Measurements from ENCODE around the gene SPNS2.

The SPNS2 gene

DNA sequence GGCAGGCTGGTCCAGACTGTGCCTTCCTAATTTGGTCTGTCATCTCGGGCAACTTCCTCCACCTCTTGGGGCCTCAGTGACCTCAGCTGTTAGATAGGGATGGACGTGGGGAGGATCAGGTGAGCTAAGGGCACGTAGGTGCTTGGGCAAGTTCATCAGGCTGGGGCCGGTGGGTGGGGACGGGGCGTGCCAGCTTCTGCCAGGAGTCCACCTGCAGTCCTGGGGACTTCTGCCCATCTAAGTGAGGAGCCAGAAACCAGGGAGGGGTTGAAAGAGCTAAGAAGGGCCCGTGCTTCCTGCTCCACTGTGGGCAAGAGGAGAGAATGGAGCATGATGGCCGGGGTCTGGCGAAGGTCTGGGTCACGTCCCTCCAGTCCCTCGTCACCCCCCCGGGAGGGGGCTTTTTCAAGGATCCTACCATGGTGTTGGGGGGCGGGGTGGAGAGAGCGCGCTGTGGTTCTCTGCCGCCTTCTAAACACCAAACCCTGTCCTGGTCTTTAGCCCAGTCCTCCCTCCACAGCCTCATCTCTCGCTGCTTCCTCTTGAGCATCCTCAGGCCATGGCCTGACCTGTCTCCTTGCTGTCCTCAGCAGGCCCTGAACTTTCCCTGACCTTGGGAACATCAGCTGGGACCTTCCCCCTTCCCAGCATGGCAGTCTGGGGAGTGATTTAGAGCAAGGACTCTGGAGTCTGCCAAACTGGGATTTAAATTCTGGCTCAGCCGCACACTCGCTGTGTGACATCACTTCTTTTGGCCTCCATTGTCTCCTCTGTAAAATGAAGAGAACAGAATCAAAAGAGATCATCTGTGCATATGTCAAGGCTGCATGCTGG lies 21.6 kb downstream of the SPNS2 start:
- DNase-seq (ENCODE audit: low read depth, low spot score): no peak

GRCh38 chr17:4520894-4521600 lies 22.4 kb downstream of the SPNS2 start:
- DNase-seq (ENCODE audit: low read depth, low spot score): no peak

GRCh38 chr17:4522661-4523060 lies 24.0 kb downstream of the SPNS2 start:
- DNase-seq (ENCODE audit: low read depth, low spot score): no peak

DNA sequence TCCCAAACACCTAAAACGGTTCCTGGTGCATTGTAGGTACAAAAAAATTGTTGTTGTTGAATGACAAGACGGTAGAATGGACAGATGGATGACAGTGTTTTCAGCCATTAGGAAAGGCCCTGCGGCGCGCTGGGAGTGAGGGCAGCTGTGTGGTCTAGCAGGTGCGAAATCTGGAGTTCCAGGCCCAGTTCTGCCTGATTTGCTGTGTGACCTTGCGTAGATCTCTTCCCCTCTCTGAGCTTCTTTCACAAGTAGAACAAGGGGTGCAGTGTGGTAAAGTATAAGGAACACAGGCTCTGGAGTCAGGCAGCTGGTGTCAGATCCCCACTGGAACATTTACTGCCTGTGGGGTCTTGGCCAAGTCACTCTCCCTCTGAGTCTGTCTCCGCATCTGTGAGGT lies 25.3 kb downstream of the SPNS2 start:
- DNase-seq (ENCODE audit: low read depth, low spot score): no peak

- no peak for DNase-seq (ENCODE audit: low read depth, low spot score)
Observed at GRCh38 chr17:4525691-4526397, 27.2 kb downstream of the SPNS2 start.

- DNase-seq (ENCODE audit: low read depth, low spot score): no peak
Observed at GRCh38 chr17:4527134-4527533, 28.5 kb downstream of the SPNS2 start.

- DNase-seq (ENCODE audit: low read depth, low spot score): no peak
Observed at GRCh38 chr17:4527566-4528125, 29.0 kb downstream of the SPNS2 start.

DNA sequence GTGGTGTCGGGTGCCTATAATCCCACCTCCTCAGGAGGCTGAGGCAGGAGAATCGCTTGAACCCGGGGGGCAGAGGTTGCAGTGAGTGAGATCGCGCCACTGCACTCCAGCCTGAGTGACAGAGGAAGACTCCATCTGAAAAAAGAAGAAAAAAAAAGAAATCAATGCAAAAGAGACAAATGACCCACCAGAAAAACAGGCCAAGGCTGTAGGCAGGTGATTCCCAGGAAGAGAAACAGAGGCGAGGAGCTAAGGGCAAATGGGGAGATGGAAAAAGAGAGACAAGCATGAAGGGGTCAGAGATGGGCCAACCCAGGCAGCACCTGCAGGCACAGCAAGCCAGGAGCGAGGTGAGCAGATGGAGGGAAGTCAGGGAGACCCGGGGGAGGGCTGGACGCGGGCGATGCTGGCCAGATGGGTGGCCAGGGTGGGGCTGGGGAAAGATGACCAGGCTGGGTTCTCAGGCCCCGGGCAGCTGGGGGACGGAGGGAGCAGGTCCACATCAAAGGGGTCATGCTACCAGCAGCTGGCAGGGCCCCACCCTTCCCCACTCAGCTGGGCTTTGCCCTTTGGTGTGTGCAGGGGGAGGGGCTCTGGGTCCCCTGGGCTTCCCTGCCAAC lies 31.0 kb downstream of the SPNS2 start:
- no peak for DNase-seq (ENCODE audit: low read depth, low spot score)

GRCh38 chr17:4530799-4531730 lies 32.4 kb downstream of the SPNS2 start:
- DNase-seq (ENCODE audit: low read depth, low spot score): no peak

DNA sequence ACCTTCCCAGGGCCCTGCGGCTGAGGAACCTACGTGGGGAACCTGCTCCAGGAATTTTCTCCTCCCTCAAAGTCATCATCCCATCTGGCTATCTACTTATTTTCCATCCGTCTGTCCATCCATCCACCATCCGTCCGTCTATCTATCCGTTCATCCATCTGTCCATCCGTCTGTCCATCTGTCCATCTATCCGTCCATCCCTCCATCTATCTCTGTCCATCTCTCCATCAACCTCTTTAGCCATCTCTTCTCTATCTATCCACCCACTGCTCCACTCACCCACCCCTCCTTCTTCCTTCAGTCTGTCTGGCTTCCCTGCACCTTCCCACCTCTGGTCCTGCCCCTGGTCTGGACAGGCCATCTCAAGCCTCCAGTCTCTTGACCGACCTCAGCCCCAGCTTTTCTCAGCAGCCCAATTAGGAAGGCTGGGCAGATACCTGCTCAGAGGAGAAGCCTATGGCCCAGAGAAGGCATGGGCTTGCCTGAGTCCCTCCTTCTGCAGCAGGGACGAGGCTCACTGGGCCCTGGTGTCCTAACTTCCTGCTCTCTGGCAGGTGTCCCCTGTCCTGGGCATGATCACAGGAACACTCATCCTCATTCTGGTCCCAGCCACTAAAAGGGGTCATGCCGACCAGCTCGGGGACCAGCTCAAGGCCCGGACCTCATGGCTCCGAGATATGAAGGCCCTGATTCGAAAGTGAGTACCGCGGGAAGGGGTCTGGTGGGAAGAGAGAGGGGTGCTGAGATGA lies 33.5 kb downstream of the SPNS2 start:
- DNase-seq (ENCODE audit: low read depth, low spot score): no peak

DNA sequence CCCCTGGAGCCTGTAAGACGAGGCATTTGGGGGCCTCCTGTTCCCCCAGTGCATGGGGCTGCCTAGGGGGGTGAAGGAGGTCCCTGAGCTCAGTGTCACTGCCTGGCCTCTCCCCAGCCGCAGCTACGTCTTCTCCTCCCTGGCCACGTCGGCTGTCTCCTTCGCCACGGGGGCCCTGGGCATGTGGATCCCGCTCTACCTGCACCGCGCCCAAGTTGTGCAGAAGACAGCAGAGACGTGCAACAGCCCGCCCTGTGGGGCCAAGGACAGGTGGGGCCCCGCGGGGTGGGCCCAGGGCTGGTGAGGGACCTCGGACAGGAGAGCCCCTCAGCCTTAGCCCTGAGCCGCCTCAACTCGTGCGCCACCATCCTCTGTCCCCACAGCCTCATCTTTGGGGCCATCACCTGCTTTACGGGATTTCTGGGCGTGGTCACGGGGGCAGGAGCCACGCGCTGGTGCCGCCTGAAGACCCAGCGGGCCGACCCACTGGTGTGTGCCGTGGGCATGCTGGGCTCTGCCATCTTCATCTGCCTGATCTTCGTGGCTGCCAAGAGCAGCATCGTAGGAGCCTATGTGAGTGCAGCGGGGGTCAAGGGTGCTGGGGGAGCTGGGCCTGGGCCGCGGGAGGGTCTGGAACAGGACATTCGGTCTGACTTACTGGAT lies 34.3 kb downstream of the SPNS2 start:
- DNase-seq (ENCODE audit: low read depth, low spot score): no peak

DNA sequence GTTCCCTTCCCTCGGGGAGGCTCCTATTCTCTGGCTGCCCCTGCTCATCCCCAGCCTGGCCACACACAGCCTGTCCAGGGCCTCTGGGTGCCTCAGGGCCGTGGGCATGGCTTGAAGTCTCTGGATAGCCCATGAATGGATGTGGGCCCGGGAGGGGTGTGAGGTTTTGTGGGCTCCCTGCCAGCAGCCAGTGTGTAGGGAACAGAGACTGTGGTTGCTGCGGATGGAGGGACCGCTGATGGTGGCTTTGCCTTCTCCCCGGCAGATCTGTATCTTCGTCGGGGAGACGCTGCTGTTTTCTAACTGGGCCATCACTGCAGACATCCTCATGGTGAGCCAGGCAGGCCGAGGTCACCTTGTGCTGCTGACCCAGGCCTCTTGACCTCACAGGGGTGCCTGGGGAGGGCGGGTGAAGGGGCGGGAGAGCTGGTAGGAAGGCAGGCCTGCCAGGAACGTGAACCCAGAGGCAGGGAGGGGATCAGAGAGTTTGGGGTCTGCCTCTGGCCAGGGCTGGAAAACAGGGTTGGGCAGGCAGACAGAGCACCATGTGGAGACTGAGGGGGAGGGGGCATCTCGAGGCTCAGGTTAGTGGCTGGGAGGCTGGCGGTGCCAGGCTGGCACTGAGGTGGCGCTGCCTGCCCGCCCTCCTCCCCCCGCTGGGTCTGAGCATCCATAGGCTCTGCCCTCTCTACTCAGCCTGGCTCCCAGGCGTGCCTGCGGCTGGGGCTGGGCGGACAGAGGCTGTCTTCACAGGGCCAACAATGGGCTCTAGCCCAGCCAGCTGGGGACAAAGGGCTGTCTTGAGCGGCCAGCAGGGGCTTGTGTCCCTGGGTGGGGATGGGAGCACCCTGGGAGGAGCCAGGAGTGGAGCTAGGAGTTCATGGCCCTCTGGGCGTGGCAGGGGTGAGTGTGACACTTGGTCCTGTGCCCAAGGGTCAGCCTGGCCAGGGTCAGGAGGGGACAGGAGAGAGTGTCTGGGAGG lies 35.1 kb downstream of the SPNS2 start:
- DNase-seq (ENCODE audit: low read depth, low spot score): peak; percentile 52

DNA sequence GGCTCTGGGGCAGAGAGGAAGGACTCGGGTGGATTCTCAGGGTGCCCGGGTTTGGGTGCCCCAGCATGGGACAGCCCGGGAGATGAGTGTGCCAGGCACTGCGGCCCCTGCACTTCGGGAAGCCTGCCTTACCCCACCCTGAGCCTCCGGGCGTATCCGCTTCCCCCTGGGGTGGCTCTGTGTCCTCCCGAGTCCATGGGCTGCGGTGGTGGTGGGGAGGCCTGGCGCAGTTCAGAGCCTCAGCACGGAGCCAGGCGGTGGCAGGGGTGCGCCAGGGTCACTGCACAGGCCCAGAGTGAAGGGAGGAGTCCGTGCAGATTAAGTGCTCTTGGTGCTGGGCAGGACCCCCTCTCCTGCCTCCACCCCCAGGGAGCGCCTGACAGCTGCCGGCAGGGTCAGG lies 35.8 kb downstream of the SPNS2 start:
- DNase-seq (ENCODE audit: low read depth, low spot score): no peak

DNA sequence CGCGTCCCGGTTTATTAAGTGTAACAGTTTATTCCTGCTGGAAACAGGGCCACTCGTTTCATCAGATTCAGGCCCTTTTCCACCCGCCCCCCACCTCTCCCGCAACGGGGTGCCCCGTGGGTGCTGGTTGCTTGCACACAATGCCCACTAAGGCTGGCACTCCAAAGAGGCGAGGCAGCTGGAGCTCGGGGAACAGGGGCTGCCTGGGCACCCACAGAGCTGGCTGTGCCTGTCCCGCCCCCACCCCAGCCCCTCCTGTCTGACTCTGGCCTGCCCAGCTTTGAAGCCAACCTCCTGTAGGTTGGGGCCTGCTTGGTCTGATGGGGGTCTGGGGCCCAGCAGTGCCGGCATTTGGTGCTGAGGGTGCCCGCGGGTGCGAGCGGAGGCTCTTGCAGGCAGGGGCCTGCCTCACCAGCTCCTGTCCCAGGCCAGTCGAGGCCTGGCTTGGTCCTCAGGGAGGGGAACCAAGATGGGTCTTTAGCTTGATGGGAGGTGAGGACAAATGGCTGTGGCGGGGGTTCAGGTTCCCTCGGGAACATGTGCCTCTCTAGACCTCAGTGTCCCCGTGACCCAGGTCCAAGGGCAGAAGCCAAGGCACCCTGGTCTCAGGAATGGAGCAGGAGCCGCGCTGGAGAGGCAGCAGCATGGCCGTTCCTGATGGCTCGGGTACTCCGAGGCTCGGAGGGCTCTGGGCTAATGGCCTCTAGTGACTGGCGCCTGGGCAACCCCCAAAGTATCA lies 36.4 kb downstream of the SPNS2 start:
- no peak for DNase-seq (ENCODE audit: low read depth, low spot score)

DNA sequence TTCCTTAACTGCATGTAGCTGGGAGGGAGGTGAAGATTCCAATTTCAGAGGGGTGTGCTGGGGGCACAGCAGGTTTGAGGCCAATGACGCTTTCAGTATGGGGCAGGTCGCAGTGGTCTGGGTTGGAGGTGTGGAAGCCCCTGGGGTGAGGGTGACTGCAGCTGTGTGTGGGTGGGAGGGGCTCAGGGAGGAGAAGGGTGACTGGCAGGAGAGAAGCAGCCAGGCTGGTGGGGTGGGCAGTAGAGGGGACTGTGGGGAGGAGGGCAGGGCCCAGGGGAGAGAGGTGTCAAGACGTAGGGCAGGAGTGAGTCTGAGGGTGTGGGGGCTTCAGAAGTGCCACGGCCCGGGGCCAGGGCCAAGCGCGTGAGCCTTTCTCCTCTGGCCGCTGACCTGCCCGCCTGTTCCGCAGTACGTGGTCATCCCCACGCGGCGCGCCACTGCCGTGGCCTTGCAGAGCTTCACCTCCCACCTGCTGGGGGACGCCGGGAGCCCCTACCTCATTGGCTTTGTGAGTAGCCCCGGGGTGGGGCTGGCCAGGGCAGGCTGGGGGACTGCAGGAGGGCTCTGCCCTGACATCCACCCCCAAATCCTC lies 37.1 kb downstream of the SPNS2 start:
- no peak for DNase-seq (ENCODE audit: low read depth, low spot score)

DNA sequence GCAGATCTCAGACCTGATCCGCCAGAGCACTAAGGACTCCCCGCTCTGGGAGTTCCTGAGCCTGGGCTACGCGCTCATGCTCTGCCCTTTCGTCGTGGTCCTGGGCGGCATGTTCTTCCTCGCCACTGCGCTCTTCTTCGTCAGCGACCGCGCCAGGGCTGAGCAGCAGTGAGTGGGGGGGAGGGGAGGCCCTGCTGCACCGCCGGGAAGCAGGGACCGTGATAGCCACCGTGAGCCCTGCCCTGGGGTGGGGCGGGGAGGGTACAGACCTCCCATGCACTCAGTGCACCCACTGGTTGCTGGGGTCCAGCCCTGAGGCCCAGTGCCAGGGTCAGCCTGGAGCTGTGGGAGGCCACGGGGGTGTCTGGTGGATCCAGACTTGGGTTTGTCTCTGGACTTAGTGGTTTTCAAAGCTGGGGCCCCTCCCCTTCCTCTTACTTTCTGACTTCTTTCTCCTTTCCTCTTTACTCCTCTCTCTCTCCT lies 37.6 kb downstream of the SPNS2 start:
- DNase-seq (ENCODE audit: low read depth, low spot score): peak; percentile 58

Measured in ELF-1 (cell line).